GM12864 (cell line): ENCODE measurements around the gene RHOT2.
"Not testable (repeated sequence)": the region's sequence is repeated elsewhere in the genome, so short reads cannot be mapped to it uniquely, and the experiment has no call there.

Experiments
- DNase-seq: peaks from one replicate; pipeline ENCODE4 v3.0.0-alpha.2; 2011; ENCODE audit warnings: low read depth
- H3K4me3 ChIP-seq: 2 replicates; pipeline ENCODE4 v1.5.1; 2011; ENCODE audit warnings: mild to moderate bottlenecking, low read depth, low read length, control low read depth
- CTCF ChIP-seq: IDR thresholded peaks from 2 replicates; pipeline ENCODE4 v1.5.1; 2011; ENCODE audit warnings: low read depth, mild to moderate bottlenecking, moderate library complexity, low read length, control low read depth, inconsistent platforms; ENCODE audit errors: missing control alignments

The RHOT2 gene

GRCh38 chr16:689175-689897, 21.4 kb downstream of the RHOT2 start:
- DNase-seq, result no peak
- peak overlapping the region; percentile 96 for H3K4me3 ChIP-seq
- TF ChIP-seq CTCF, result no peak

- H3K4me3 ChIP-seq, DNase-seq: not testable (repeated sequence)
Measured at GRCh38 chr16:691242-691641, 23.3 kb downstream of the RHOT2 start.

- no peak overlapping the region for H3K4me3 ChIP-seq
- DNase-seq, result no peak
- no peak for TF ChIP-seq CTCF
Measured at GRCh38 chr16:692356-693108, 24.6 kb downstream of the RHOT2 start.

- no peak for TF ChIP-seq CTCF
- no peak overlapping the region for H3K4me3 ChIP-seq
Measured at GRCh38 chr16:693364-693763, 25.4 kb downstream of the RHOT2 start.

GRCh38 chr16:693766-694165, 25.8 kb downstream of the RHOT2 start:
- no peak for TF ChIP-seq CTCF
- H3K4me3 ChIP-seq, result no peak overlapping the region
- no peak for DNase-seq

More at GRCh38 chr16:693364-693763, 25.4 kb downstream of the RHOT2 start:
- DNase-seq, result no peak

- 0 out of 2 replicates have a peak overlapping the region, but pooled peaks have one; percentile 49 for H3K4me3 ChIP-seq
Measured at GRCh38 chr16:694187-694862, 26.4 kb downstream of the RHOT2 start.

More at GRCh38 chr16:694187-694862, 26.4 kb downstream of the RHOT2 start:
- TF ChIP-seq CTCF, result no peak
- DNase-seq, result no peak
